HL-60/S4 treated with phorbol 12-myristate 13-acetate at 8.2 ng/mL for 4 days and 3 days (cell line): ENCODE data around the gene FBXL13.

ENCODE experiments used
- in situ Hi-C: fragments of 300-500 bp; cut with MboI; formaldehyde crosslinking; loops from 2 replicates; pipeline ENCODE4 v1.15.0; 2022; ENCODE audit warnings: low sequenced_read_pairs

The FBXL13 gene

GRCh38 chr7:102943423-102944169, 131.0 kb downstream of the FBXL13 start:
- in situ Hi-C loops = no loop called here

GRCh38 chr7:102942868-102943267, 131.7 kb downstream of the FBXL13 start:
- in situ Hi-C loops = no loop called here

GRCh38 chr7:102942181-102942866, 132.3 kb downstream of the FBXL13 start:
- in situ Hi-C loops = no loop called here

GRCh38 chr7:102938679-102939078, 135.9 kb downstream of the FBXL13 start:
- in situ Hi-C loops = no loop called here

- in situ Hi-C loops = no loop called here
Measured at GRCh38 chr7:102935450-102936115, 139.0 kb downstream of the FBXL13 start.

- in situ Hi-C loops = no loop called here
Measured at GRCh38 chr7:102934701-102935100, 139.9 kb downstream of the FBXL13 start.

GRCh38 chr7:102934239-102934638, 140.4 kb downstream of the FBXL13 start:
- in situ Hi-C loops = no loop called here

- in situ Hi-C loops = no loop called here
Measured at GRCh38 chr7:102933763-102934162, 140.8 kb downstream of the FBXL13 start.

- in situ Hi-C loops = no loop called here
Measured at GRCh38 chr7:102931757-102932156, 142.8 kb downstream of the FBXL13 start.

GRCh38 chr7:102927312-102927933, 147.2 kb downstream of the FBXL13 start:
- in situ Hi-C loops = no loop called here

GRCh38 chr7:102926783-102927140, 147.8 kb downstream of the FBXL13 start:
- in situ Hi-C loops = no loop called here

GRCh38 chr7:102925976-102926782, 148.4 kb downstream of the FBXL13 start:
- in situ Hi-C loops = no loop called here

GRCh38 chr7:102918845-102919244, 155.8 kb downstream of the FBXL13 start:
- in situ Hi-C loops = no loop called here

GRCh38 chr7:102917436-102918353, 156.9 kb downstream of the FBXL13 start:
- in situ Hi-C loops = no loop called here

- in situ Hi-C loops = no loop called here
Measured at GRCh38 chr7:102916881-102917280, 157.7 kb downstream of the FBXL13 start.

- in situ Hi-C loops = no loop called here
Measured at GRCh38 chr7:102916426-102916825, 158.2 kb downstream of the FBXL13 start.

- in situ Hi-C loops = no loop called here
Measured at GRCh38 chr7:102914585-102914984, 160.0 kb downstream of the FBXL13 start.

GRCh38 chr7:102913826-102914225, 160.8 kb downstream of the FBXL13 start:
- in situ Hi-C loops = no loop called here

GRCh38 chr7:102912742-102913141, 161.9 kb downstream of the FBXL13 start, which contains the start of gene LRRC17:
Gene LRRC17 (plus strand): TSS chr7:102913000. CDS start chr7:102933914, 20,914 bp downstream.
- in situ Hi-C loops = no loop called here
